Glutamatergic neuron (in vitro differentiated cells): ENCODE data around the gene MAML1. TPM values are rescaled to one million over a fixed set of nuclear protein-coding genes. Genes with fewer than 3 reads are reported as not detected.
A peak's percentile ranks its signal among the peaks of the same experiment; 100 is the strongest.

Experiments used
- DNase-seq: peaks from one replicate; pipeline ENCODE4 v3.0.0; 2022
- H3K27ac Mint-ChIP-seq: one replicate; pipeline ENCODE4 v1.8.0; 2020; ENCODE audit warnings: mild to moderate bottlenecking, mixed read lengths, inconsistent platforms; ENCODE audit not compliant: unreplicated experiment
- H3K27me3 Mint-ChIP-seq: one replicate; pipeline ENCODE4 v1.8.0; 2020; ENCODE audit warnings: mild to moderate bottlenecking, moderate library complexity, mixed read lengths, inconsistent platforms; ENCODE audit not compliant: unreplicated experiment
- H3K36me3 Mint-ChIP-seq: one replicate; pipeline ENCODE4 v1.8.0; 2020; ENCODE audit warnings: mild to moderate bottlenecking, mixed read lengths, inconsistent platforms; ENCODE audit not compliant: unreplicated experiment
- H3K4me1 Mint-ChIP-seq: one replicate; pipeline ENCODE4 v1.8.0; 2020; ENCODE audit warnings: mild to moderate bottlenecking, low read depth, mixed read lengths, inconsistent platforms; ENCODE audit not compliant: unreplicated experiment
- H3K4me3 Mint-ChIP-seq: one replicate; pipeline ENCODE4 v1.8.0; 2020; ENCODE audit warnings: mild to moderate bottlenecking, mixed read lengths, inconsistent platforms; ENCODE audit not compliant: unreplicated experiment
- H3K9me3 Mint-ChIP-seq: one replicate; pipeline ENCODE4 v1.8.0; 2020; ENCODE audit warnings: mild to moderate bottlenecking, moderate library complexity, mixed read lengths, inconsistent platforms; ENCODE audit not compliant: unreplicated experiment
- CTCF ChIP-seq: fragments of 200-600 bp; sonication (generic); IDR thresholded peaks from one replicate; pipeline ENCODE4 v1.5.0; 2021; ENCODE audit not compliant: partially characterized antibody, unreplicated experiment
- total RNA-seq: library from RNA; stranded (reverse); fragmentation: NEBNext Ultra II Directional; extraction: Animal tissue kit (Norgen Biotek cat#: 25700); gene quantifications from one replicate; pipeline ENCODE4 v1.2.1, GENCODE V29; 2021; ENCODE audit not compliant: unreplicated experiment

The MAML1 gene
- total RNA-seq, 1 donor from 2014 or later, result 30.0 TPM

- Mint-ChIP-seq H3K36me3 (no peaks in the 10 kb centered on the region), H3K9me3 (peaks cover 13% of the 10 kb centered on the region), H3K4me1 (peaks cover 23% of the 10 kb centered on the region), H3K27ac (peak overlapping the region; percentile 57), H3K4me3 (peak overlapping the region; percentile 78), H3K27me3 (peaks cover 11% of the 10 kb centered on the region)
- TF ChIP-seq CTCF, result no peak
- no peak for DNase-seq
Observed at GRCh38 chr5:179822059-179822432, 89.4 kb downstream of the MAML1 start.

- H3K9me3 Mint-ChIP-seq, result peaks cover 13% of the 10 kb centered on the region
- peaks cover 24% of the 10 kb centered on the region for H3K4me1 Mint-ChIP-seq
- TF ChIP-seq CTCF, result no peak
- DNase-seq, result no peak
- no peaks in the 10 kb centered on the region for H3K36me3 Mint-ChIP-seq
- H3K4me3 Mint-ChIP-seq, result peak overlapping the region; percentile 78
- no peak overlapping the region for H3K27ac Mint-ChIP-seq
- H3K27me3 Mint-ChIP-seq, result peaks cover 11% of the 10 kb centered on the region
Observed at GRCh38 chr5:179822444-179822990, 89.9 kb downstream of the MAML1 start.

- peaks cover 8% of the 10 kb centered on the region for H3K27me3 Mint-ChIP-seq
- peaks cover 9% of the 10 kb centered on the region for H3K9me3 Mint-ChIP-seq
- peaks cover 30% of the 10 kb centered on the region for H3K4me1 Mint-ChIP-seq
- no peak overlapping the region for H3K4me3 Mint-ChIP-seq
- DNase-seq, result no peak
- H3K27ac Mint-ChIP-seq, result no peak overlapping the region
- TF ChIP-seq CTCF, result no peak
- no peaks in the 10 kb centered on the region for H3K36me3 Mint-ChIP-seq
Observed at GRCh38 chr5:179823937-179824744, 91.5 kb downstream of the MAML1 start.

GRCh38 chr5:179824745-179825112, 92.1 kb downstream of the MAML1 start:
- no peak for TF ChIP-seq CTCF
- peaks cover 10% of the 10 kb centered on the region for H3K9me3 Mint-ChIP-seq
- no peak overlapping the region for H3K27ac Mint-ChIP-seq
- peaks cover 30% of the 10 kb centered on the region for H3K4me1 Mint-ChIP-seq
- no peak for DNase-seq
- peak overlapping the region; percentile 6 for H3K4me3 Mint-ChIP-seq
- H3K27me3 Mint-ChIP-seq, result peaks cover 8% of the 10 kb centered on the region
- peaks cover 4% of the 10 kb centered on the region for H3K36me3 Mint-ChIP-seq

GRCh38 chr5:179825655-179826182, 93.1 kb downstream of the MAML1 start:
- Mint-ChIP-seq H3K27me3 (peaks cover 8% of the 10 kb centered on the region), H3K4me1 (peaks cover 27% of the 10 kb centered on the region), H3K36me3 (peaks cover 10% of the 10 kb centered on the region), H3K9me3 (peaks cover 12% of the 10 kb centered on the region), H3K4me3 (no peak overlapping the region), H3K27ac (peak overlapping the region; percentile 76)
- no peak for DNase-seq
- no peak for TF ChIP-seq CTCF
